Endothelial cell (in vitro differentiated cells): Measurements from ENCODE around the gene MRPL53. TPM values are rescaled to one million over a fixed set of nuclear protein-coding genes. Genes with fewer than 3 reads are reported as not detected.
A peak's percentile ranks its signal among the peaks of the same experiment; 100 is the strongest.
"Not testable (repeated sequence)": the region's sequence is repeated elsewhere in the genome, so short reads cannot be mapped to it uniquely, and the experiment has no call there.

Experiments
- DNase-seq: peaks from one replicate; pipeline ENCODE4 v3.0.0; 2021; ENCODE audit warnings: low spot score
- H3K27ac Mint-ChIP-seq: one replicate; pipeline ENCODE4 v1.8.0; 2021; ENCODE audit warnings: mixed read lengths, inconsistent platforms; ENCODE audit not compliant: unreplicated experiment
- H3K27me3 Mint-ChIP-seq: one replicate; pipeline ENCODE4 v1.8.0; 2021; ENCODE audit warnings: mild to moderate bottlenecking, moderate library complexity, mixed read lengths, inconsistent platforms; ENCODE audit not compliant: unreplicated experiment
- H3K36me3 Mint-ChIP-seq: one replicate; pipeline ENCODE4 v1.8.0; 2021; ENCODE audit warnings: mild to moderate bottlenecking, low read depth, mixed read lengths, inconsistent platforms; ENCODE audit not compliant: unreplicated experiment
- H3K4me1 Mint-ChIP-seq: one replicate; pipeline ENCODE4 v1.8.0; 2021; ENCODE audit warnings: mild to moderate bottlenecking, mixed read lengths, inconsistent platforms; ENCODE audit not compliant: unreplicated experiment
- H3K4me3 Mint-ChIP-seq: one replicate; pipeline ENCODE4 v1.8.0; 2021; ENCODE audit warnings: mild to moderate bottlenecking, mixed read lengths, inconsistent platforms; ENCODE audit not compliant: unreplicated experiment
- H3K9me3 Mint-ChIP-seq: one replicate; pipeline ENCODE4 v1.8.0; 2021; ENCODE audit warnings: mixed read lengths, inconsistent platforms; ENCODE audit not compliant: unreplicated experiment
- CTCF ChIP-seq: fragments of 200-600 bp; sonication (generic); IDR thresholded peaks from one replicate; pipeline ENCODE4 v1.5.0; 2021; ENCODE audit warnings: antibody characterized with exemption; ENCODE audit not compliant: unreplicated experiment
- total RNA-seq: library from RNA; stranded (reverse); fragmentation: NEBNext Ultra II Directional; extraction: Animal tissue kit (Norgen Biotek cat#: 25700); gene quantifications from one replicate; pipeline ENCODE4 v1.2.1, GENCODE V29; 2021; ENCODE audit not compliant: unreplicated experiment

MRPL53 gene
- total RNA-seq, 1 donor from 2014 or later: 59.0 TPM

GRCh38 chr2:74486141-74486540 lies 13.7 kb upstream of the MRPL53 start:
- Mint-ChIP-seq H3K4me1 (peaks cover 9% of the 10 kb centered on the region), H3K27me3 (peaks cover 12% of the 10 kb centered on the region), H3K27ac (no peak overlapping the region), H3K9me3 (no peaks in the 10 kb centered on the region), H3K4me3 (no peak overlapping the region), H3K36me3 (peaks cover 19% of the 10 kb centered on the region)
- TF ChIP-seq CTCF: no peak
- DNase-seq: no peak

DNA sequence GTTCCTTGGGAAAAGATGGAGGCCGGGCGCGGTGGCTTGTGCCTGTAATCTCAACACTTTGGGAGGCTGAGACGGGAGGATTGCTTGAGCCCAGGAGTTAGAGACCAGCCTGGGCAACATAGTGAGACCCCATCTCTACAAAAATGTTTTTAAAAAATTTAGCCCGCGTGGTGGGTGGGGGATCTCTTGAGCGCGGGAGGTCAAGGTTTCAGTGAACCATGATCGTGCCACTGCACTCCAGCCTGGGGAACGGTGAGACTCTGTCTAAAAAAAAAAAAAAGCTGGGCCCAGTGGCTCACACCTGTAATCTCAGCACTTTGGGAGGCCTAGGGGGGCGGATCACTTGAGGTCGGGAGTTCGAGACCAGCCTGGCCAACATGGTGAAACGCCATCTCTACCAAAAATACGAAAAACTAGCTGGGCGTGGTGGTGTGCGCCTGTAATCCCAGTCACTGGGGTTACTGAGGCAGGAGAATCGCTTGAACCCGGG lies 11.2 kb upstream of the MRPL53 start:
- H3K27me3 Mint-ChIP-seq, H3K36me3 Mint-ChIP-seq, DNase-seq, H3K9me3 Mint-ChIP-seq: not testable (repeated sequence)
- peak overlapping the region; percentile 98 for H3K4me3 Mint-ChIP-seq
- H3K4me1 Mint-ChIP-seq: peaks cover 15% of the 10 kb centered on the region
- H3K27ac Mint-ChIP-seq: peak overlapping the region; percentile 94

DNA sequence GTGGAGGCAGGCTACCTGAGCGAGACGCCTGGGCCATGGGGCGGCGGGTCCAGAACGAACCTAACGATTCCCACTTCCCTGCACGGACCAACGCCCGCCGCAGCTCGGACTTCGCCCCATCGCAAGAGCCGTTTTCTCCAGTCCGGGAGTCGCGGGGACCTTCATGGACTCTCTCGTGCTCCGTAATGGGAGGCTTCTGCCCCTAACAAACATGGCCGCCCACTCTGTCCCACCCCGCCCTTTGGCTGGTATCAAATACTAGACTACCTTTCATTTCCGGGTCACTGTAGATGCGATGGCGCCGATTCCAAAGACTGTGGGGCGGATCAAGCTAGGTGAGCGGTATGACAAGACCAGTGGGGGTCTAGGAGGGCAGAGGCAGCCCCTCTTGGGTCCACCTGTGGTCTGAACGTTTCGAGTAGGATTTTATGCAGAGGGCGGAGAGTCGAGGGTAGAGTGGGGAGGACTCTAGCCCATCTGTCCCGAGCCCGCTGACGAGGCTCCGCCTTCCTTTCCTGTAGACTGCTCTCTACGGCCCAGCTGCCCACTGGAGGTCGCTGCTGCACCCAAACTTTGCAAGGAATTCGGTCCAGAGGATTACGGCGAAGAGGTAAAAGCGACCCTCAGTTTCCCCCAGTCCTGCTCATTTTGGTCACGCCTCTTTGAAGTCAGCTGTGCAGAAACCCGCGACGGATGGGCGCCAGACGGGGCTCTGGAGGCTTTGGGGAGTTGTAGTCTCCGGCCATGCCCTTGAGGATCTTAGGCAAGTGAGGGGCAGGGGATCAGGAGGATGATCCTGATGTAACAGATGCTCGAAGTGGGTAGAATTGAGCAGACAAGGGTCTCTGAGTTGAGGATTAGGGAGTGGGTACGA lies 10.6 kb upstream of the MRPL53 start, which contains the start of the genes CCDC142 and TTC31:
Gene CCDC142, minus strand, starts transcription at position 198 of the 874 bp plus-strand sequence. Its CDS starts 161 bp downstream, at position 37.
Gene TTC31, plus strand, starts transcription at position 281 of the 874 bp plus-strand sequence. Its CDS starts 15 bp downstream, at position 296.
- Mint-ChIP-seq H3K4me1 (peaks cover 15% of the 10 kb centered on the region), H3K27me3 (peaks cover 4% of the 10 kb centered on the region), H3K9me3 (no peaks in the 10 kb centered on the region)

DNA sequence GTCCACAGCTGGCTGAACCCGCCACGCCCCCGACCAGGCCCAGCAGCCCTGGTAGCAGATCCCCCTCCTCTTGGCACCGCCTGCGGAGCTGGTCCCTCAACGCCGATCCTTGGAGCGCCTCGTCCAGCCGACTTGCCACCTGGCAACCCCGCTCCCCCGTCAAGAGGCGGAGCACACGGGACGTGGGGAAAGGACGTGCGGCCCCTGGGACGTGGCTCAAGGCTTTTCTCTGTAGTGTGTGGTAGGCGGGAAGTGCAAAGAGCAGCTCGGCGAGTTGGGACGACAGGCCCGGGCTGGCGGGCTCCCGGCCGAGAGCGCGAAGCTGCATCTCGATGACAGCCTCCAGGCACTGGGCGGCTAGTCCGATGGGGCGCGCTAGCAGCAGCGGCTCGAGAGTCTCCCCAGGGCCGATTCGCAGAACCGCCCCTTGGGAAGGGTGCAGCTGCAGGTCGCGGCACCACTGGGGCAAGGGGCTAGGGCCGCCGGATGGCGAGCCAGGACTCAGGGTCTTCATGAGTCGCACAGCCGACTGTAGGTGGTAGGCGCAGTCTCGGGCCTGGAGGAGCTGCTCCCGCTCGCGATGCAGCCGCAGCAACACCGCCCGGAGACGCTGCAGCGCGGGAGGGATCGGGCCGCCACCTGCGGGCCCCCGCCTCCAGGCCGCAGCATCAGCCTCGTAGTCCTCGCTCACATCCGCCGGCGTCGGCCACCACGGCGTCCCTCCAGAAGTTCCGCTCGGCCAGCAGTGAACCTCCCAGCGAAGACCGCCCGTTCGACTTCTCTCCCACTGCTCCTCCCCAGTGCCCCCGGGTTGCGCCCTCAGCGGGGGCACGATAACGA lies 9.7 kb upstream of the MRPL53 start:
- DNase-seq: peak; percentile 57
- peaks cover 20% of the 10 kb centered on the region for H3K4me1 Mint-ChIP-seq
- no peak for TF ChIP-seq CTCF
- H3K4me3 Mint-ChIP-seq: peak overlapping the region; percentile 98
- H3K27ac Mint-ChIP-seq: peak overlapping the region; percentile 94
- no peaks in the 10 kb centered on the region for H3K9me3 Mint-ChIP-seq
- peaks cover 4% of the 10 kb centered on the region for H3K27me3 Mint-ChIP-seq
- peaks cover 5% of the 10 kb centered on the region for H3K36me3 Mint-ChIP-seq

More for the DNA sequence above, 10.6 kb upstream of the MRPL53 start, which contains the start of the genes CCDC142 and TTC31:
- DNase-seq: peak; percentile 93
- H3K27ac Mint-ChIP-seq: peak within 1 kb of the TSS; percentile 94
- TF ChIP-seq CTCF: peak; percentile 48
- H3K36me3 Mint-ChIP-seq: no peaks in the 10 kb centered on the region
- peak within 1 kb of the TSS; percentile 98 for H3K4me3 Mint-ChIP-seq

- TF ChIP-seq CTCF: no peak
- peaks cover 3% of the 10 kb centered on the region for H3K27me3 Mint-ChIP-seq
Measured at GRCh38 chr2:74481431-74481830, 9.0 kb upstream of the MRPL53 start.

More at GRCh38 chr2:74481431-74481830, 9.0 kb upstream of the MRPL53 start:
- Mint-ChIP-seq H3K36me3 (peaks cover 10% of the 10 kb centered on the region), H3K27ac (no peak overlapping the region), H3K9me3 (no peaks in the 10 kb centered on the region), H3K4me3 (peak overlapping the region; percentile 90), H3K4me1 (peaks cover 21% of the 10 kb centered on the region)
- DNase-seq: no peak
